GM21390 (cell line): ENCODE data around the gene CEP57.
"Not testable (repeated sequence)": the region's sequence is repeated elsewhere in the genome, so short reads cannot be mapped to it uniquely, and the experiment has no call there.

Experiments
- ATAC-seq: cut with Tn5 transposase; IDR thresholded peaks from one replicate; pipeline ENCODE4 v1.9.1; 2021; ENCODE audit not compliant: unreplicated experiment

The CEP57 gene

GRCh38 chr11:95795627-95796295 lies 5.5 kb downstream of the CEP57 start:
- ATAC-seq: no peak

- ATAC-seq: no peak
Measured at GRCh38 chr11:95796501-95796900, 6.2 kb downstream of the CEP57 start.

- no peak for ATAC-seq
Measured at GRCh38 chr11:95799546-95799945, 9.2 kb downstream of the CEP57 start.

- ATAC-seq: no peak
Measured at GRCh38 chr11:95800438-95800837, 10.1 kb downstream of the CEP57 start.

- no peak for ATAC-seq
Measured at GRCh38 chr11:95802806-95803205, 12.5 kb downstream of the CEP57 start.

- no peak for ATAC-seq
Measured at GRCh38 chr11:95803973-95804372, 13.7 kb downstream of the CEP57 start.

- no peak for ATAC-seq
Measured at GRCh38 chr11:95805869-95806268, 15.6 kb downstream of the CEP57 start.

GRCh38 chr11:95806464-95806863 lies 16.2 kb downstream of the CEP57 start:
- ATAC-seq: not testable (repeated sequence)

- not testable (repeated sequence) for ATAC-seq
Measured at GRCh38 chr11:95811052-95811451, 20.8 kb downstream of the CEP57 start.

GRCh38 chr11:95816037-95816436 lies 25.7 kb downstream of the CEP57 start:
- ATAC-seq: no peak

GRCh38 chr11:95821640-95822039 lies 31.3 kb downstream of the CEP57 start:
- no peak for ATAC-seq

- no peak for ATAC-seq
Measured at GRCh38 chr11:95827696-95828095, 37.4 kb downstream of the CEP57 start.

- ATAC-seq: no peak
Measured at GRCh38 chr11:95829580-95830259, 39.4 kb downstream of the CEP57 start.

- ATAC-seq: no peak
Measured at GRCh38 chr11:95831198-95831883, 41.0 kb downstream of the CEP57 start.

GRCh38 chr11:95832763-95833162 lies 42.5 kb downstream of the CEP57 start:
- no peak for ATAC-seq

- no peak for ATAC-seq
Measured at GRCh38 chr11:95833378-95833777, 43.1 kb downstream of the CEP57 start.

- ATAC-seq: no peak
Measured at GRCh38 chr11:95835351-95835750, 45.1 kb downstream of the CEP57 start.

GRCh38 chr11:95835768-95836488 lies 45.6 kb downstream of the CEP57 start:
- ATAC-seq: peak; percentile 94

GRCh38 chr11:95845167-95845566 lies 54.9 kb downstream of the CEP57 start:
- ATAC-seq: no peak

GRCh38 chr11:95849087-95849825 lies 59.0 kb downstream of the CEP57 start:
- peak; percentile 48 for ATAC-seq

- ATAC-seq: no peak
Measured at GRCh38 chr11:95850137-95850536, 59.8 kb downstream of the CEP57 start.
